GM18873 (cell line): ENCODE data around the gene WWC2.
"Not testable (repeated sequence)": the region's sequence is repeated elsewhere in the genome, so short reads cannot be mapped to it uniquely, and the experiment has no call there.

ENCODE experiments used
- ATAC-seq: cut with Tn5 transposase; IDR thresholded peaks from one replicate; pipeline ENCODE4 v1.9.1; 2021; ENCODE audit warnings: mild to moderate bottlenecking, moderate library complexity, moderate number of reproducible peaks; ENCODE audit not compliant: unreplicated experiment, low FRiP score

Gene WWC2

DNA sequence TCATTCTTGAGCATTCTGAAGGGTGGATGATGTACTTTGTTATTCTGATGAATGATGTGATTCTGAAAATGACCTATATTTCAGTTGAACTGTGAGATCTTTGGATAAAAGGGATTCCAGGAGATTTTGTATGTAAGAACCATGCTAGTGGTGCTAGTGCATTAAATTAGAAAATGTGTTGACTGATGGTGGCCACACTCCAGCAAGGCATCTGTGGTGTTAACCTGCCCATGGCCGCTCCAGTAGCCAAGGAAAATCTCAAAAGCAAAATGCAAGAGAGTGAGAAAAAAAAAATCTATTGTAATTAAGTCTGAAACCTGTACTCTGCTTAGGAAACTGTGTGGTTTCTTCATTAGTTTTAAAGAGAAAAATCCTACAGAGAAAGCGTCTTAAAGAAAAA is 93.5 kb downstream of the WWC2 start:
- ATAC-seq, result no peak

DNA sequence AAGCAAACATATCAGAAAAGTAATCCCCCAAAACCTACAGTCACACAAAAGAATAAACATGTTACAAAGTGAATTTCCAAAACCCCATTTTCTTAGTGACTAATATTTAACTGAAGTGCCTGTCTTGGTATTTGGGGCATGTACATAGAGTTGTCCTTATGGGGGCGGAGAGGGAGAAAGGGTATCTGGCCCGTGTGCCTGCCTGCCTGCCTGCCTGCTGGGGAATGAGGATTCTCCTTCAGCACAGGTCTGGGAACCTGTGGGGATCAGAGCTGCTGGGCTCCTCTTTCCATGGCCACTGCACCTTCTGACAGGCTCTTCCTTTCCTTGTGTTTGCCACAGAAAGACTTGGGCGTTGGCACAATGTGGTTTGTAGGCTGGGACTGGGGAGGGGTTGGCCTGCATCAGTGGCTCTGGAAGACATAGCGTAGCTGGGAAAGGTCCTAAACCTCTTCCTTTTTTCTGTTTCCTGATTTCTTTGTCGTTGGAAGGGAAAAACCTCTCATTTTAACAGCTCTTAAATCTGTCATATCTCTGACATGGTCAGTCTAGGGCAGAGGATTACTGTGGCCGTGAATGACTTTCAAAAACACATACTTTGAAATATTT is 94.8 kb downstream of the WWC2 start:
- ATAC-seq, result not testable (repeated sequence)

DNA sequence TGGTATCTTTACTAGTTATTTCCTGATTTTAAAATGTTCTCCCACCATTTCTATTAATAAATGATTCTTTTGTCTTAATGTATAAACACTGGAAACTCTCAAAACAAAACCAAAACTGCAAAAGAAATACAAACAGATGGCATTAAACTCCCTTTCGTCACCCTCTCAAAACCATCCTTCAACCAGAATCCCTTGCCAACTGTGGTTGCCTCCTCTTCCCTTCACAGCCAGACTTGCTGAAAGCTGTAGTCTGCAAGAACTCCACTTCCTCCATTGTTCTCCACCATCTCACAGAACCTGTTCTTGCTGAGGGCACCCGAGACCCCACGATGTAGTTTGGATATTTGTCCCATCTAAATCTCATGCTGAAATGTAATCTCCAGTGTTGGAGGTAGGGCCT is 96.5 kb downstream of the WWC2 start:
- no peak for ATAC-seq

DNA sequence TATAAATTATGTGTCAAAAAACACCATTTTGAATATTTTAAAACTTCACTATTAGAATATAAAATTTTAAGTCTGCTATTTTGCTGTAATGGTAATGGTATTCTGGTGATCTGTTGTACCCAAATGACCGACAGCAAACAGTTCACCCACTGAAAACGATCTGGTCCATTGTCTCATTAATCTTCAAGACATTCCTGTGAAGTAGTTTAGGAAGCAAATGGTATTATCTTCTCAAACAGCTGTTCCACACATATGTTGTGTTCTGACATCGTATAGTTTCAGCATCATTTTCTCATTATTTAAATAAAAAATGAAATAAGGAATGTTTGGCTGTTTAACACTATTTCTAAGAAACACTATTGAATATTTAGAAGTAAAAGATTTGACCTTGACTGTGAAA is 98.1 kb downstream of the WWC2 start:
- ATAC-seq, result no peak

DNA sequence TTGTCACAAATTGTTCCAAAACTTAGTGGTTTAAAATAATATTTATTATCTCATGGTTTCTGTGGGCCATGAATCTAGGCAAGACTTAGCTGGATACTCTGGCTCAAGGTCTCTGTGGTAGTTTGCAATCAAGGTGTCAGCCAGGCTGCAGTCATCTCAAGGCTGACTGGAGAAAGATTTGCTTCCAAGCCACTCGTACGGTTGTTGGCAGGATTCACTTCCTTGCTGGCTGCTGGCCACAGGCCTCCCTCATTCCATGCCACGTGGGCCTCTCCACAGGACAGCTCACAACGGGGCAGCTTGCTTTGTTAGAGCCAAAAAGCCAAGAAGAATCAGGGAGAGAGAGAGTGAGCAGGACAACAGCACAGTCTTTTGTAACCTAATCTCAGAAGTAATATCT is 101.4 kb downstream of the WWC2 start:
- no peak for ATAC-seq

DNA sequence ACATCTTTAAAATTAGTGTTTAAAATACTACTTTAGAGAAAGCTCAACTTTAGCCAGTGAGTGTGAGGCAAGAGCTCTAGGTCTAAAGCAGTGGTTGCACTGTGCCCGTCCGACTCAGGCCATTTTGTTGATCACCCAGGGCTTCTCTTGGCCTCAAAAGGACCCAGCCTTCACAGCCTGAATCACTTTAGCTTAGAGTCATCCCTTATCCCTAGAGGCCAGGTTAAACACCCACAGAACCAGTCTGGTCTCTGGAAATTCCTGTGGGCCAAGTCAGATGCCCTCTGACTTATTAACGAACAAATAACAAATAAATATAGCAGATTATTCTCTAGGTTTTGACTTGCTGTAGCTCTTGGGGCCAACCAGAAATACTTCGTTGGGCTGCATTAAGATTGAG is 102.3 kb downstream of the WWC2 start:
- ATAC-seq, result no peak

DNA sequence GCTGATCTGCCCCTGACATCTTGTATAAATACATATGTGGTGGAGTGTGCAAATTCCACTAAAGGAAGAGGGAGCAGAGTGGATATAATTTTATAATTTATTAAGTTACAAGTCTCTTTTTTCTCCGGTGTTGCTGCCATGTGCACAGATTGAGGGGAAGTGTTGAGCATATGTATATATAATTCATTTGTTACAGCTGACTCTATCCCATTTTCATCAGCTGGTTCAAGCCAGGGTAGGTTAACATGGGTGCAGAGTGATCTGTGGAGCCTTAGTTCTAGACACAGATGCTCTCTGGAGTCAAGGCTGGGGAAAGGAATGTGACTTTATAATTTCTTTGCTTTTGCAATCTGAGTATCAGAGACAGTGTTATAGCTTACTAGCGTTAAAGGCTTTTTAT is 103.5 kb downstream of the WWC2 start:
- no peak for ATAC-seq

DNA sequence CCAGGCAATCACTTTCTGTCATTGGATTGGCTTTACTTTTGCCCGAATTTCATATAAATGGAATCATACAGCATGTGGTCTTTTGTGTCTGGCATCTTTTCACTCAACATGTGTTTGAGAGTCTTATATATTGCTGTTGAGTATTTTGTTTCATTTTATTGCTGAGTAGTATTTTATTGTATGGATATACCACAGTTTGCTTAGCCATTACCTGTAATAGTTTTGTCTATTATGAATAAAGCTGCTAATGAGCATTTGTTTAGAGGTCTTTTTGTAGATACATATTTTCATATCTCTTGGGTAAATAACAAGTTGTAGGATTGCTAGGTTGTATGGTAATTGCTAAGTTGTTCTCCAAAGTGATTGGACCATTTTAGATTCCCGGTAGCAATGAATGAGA is 105.7 kb downstream of the WWC2 start:
- no peak for ATAC-seq

DNA sequence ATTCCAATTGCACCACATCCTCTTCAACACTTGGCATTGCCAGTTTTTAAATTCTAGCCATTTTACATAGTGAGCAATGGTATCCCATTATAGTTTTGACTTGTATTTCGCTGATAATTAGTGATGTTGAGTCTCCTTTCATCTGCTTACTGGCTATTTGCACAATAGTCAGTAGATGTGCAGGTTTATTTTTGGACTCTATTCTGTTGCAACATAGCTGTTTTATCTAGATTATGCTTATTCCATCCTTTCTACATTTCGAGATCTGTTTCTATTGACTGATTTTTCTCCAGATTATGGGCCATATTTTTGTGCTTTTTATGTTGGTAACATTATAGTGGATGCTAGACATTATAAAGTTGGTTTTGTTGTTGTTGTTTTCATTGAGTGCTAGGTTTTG is 106.1 kb downstream of the WWC2 start:
- ATAC-seq, result no peak

DNA sequence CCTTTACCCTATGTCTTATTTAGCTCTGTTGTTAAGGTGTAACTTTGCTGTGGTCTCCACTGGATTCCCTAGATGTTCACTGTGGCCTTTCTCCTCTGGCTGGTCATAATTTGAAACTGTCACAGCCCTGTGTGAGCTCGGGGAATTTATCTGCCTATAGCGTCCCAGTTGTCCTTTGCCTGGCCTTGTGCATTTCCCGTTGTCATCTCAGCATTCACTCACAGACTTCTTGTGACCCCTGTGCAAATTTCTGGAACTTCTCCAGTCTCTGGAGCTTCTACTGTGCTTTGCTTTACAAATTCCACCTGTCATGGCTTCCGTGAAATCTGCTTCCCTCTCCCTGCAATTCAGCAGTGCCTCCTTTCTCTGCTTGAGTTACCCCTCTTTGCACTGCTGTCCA is 106.7 kb downstream of the WWC2 start:
- ATAC-seq, result no peak

DNA sequence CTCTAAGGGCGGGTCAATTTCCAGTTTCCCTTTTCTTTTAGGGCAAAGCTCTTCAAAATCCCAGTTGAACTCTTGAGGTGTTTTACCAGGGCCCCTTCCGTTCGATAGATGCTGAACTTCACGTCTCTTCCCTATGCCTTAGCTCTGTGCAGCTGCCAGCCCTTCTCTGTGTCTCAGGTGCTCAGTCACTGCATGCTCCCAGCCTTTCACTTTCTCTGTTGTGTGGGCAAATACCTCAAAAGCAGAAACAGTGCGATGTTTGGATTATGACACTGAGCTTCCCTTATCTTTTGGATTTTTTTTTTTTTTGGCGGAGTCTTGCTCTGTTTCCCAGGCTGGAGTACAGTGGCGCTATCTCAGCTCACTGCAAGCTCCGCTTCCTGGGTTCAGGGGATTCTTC is 112.5 kb downstream of the WWC2 start:
- ATAC-seq, result no peak

DNA sequence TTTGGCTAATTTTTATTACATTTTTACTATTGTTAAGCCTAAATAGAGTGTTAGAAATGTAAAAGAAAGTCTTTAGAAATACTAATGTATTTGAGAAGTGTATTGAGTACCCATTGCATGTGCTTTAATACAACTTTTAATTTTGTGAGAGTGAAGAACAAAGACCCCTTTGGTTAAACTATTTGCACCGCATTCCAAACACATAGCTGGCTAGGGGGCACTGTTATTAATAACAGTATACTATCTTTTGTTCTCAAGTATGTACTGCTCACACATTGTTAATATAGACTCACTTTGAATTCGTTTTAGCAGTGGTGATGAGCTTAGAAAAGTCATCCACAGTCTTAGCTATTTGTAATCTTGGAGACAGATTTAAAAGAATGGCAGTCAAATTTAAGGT is 114.9 kb downstream of the WWC2 start:
- no peak for ATAC-seq

DNA sequence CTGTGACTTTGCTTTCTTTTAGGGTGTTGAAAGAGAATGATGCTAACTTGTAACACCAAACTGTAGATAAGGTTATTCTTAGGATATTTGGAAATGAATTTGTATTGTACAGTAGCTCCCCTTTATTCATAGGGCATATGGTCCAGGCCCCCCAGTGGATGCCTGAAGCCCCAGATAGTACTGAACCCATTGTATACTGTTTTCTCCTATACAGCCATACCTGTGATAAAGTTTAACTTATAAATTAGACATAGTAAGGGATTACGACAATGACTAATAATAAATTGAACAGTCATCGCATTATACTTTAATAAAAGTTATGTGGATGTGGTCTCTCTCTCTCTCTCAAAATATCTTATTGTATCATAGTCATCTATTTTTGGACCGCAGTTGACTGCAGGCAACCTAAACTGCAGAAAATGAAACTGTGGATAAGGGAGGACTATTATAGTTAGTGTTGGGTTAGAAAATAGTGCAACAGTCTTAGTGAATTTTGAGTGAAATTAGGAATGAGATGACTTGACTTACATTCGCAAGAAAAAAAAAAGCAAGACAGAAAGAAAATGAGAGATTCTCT is 115.9 kb downstream of the WWC2 start:
- no peak for ATAC-seq

DNA sequence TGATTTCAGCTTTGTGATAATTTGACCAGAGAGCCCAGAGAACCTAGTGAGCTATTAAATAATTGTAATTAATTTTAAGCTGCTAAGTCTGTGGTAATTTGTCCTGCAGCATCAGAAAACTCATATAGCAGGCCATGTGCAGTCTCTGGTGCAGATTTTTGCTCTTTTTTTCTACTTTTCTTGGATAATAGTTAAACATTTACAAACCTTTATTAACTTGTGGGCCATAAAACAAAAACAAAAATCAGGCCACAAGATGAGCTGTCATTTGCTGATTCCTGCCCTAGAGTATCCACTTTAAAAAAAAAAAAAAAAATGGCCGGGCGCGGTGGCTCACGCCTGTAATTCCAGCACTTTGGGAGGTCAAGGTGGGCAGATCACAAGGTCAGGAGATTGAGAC is 121.2 kb downstream of the WWC2 start:
- ATAC-seq, result no peak

DNA sequence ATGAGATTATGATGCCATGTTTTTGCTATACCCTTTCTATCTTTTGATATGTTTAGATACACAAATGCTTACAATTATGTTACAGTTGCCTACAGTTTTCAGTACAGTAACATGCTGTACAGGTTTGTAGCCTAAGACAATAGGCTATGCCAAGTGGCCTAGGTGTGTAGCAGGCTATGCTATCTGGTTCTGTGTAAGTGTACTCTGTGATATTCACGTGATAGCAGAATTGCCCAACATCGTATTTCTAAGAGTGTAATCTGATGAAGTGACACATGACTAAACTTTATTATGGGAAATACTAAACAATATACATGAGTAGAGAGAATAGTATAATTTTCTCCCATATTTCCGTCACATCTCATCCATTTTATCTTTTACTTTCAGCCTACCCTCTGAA is 124.0 kb downstream of the WWC2 start:
- no peak for ATAC-seq

DNA sequence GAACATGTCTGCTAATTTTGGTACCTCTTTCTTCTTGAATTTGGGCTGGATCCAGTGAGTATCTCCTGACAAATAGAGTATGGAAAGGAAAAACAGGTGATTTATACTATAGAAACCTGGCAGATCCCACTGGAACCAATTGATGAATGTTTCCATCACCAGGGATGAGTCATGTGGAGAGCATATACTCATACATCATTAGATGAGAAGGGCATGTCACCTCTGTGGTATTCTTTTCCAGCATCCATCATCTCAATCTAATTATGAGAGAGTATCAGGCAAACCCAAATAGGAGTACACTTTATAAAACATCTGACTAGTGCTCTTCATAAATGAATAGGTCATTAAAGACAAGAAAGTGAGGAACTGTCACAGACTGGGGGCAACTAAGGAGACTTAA is 130.3 kb downstream of the WWC2 start:
- ATAC-seq, result no peak

DNA sequence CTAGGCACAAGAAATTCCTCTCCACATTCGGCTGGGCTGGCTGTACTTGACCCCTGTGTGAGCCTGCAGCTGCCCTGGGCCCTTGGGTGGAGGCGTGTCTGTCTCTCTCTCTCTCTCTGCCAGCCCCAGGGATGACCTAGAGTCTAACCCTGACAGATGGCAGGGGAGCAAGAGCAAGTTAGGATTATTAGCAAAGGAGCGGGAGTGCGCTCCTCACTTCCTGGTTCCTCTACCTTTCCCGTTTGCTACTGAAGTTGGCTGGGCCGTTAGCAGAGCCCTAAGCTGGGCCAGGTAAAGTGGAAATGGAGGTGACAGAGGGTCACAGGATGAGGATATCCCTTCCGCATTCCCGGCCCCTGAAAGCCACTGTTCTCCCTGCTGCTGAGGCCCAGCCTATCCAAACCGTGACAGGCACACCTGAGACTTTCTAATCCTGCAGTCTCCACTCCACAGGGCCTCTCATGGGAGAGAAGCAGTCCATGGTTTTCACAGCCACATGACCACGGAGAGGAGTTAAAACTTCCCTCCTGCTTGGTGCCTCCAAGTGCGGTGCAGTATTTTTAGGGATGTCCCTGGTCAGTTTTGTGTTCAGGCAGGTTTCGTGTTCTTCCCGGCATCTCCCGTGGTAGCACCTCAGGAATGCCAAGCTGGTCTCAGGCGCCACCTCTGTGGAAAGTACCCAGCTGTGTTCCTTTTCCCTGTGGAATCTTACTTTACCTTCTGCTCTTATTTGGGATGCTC is 141.7 kb downstream of the WWC2 start:
- ATAC-seq, result no peak

DNA sequence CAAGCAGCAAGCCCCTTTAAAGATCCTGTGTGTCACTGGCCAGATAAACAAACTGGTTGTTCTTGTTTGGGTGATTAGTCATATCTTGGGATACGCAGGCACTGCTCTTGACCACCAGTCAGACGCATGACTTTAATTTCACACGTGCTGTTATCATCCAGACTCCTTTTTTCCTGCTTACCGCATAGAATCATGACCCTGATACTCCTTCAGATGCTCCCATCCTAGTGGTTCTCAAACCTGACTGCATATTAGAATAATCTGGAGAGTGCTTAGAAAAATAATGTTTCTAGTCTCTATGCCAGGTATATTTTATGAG is 142.2 kb downstream of the WWC2 start:
- ATAC-seq, result no peak

DNA sequence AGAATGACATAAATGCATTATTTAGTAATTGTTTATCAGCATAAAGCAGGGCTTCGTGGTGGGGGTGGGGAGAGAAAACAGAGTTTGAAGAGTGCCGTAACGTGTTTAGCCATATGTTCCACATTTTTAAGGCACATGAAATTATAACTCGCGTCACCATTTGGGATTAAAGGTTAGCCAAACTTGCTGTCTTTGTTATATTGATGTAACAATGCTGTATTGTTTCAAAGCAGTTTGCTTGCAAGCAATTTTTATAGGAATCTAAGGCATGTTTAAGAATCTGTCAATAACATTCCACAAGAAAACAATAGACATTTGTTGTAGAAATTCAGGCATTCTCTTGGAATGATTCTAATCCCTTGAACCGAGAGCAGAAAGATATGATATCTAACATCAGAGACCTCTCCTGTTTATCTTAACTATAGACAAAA is 142.7 kb downstream of the WWC2 start:
- ATAC-seq, result no peak

DNA sequence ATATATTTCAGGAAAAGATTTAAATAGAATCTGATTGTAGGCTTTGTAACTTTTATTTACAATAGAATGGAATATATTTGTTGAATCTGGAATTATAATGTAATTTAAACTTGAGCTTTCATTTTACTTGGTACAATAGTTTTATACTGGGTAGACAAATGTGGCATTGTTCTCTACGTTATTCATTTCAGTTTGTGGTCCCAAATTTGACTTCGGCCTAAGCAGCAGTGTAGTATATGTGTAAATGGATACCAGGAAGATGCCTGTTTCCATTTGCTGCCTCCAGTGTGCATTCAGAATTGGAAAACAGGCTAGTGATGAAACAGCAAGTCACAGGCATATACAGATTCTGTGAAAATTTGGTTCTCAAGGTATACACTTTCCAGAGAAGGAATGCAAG is 143.2 kb downstream of the WWC2 start:
- ATAC-seq, result no peak

DNA sequence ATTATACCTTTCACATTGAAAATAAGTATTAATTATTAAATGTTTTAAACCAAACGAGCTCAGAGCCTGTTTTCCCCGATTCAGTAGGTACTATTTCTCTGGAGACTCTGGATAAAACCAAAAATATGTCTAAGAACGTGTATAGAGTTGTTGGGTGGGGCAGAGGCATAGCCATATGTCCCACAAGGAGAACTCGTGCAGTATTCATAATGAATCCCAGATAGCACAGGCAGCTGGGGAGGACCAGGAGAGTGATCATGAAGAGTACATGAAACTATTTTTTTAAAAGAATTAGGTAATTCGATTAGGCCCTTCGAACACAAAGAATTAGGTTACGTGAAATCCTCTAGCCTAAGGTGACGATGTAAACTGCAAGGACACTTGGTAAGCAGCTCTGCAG is 145.0 kb downstream of the WWC2 start:
- ATAC-seq, result no peak

DNA sequence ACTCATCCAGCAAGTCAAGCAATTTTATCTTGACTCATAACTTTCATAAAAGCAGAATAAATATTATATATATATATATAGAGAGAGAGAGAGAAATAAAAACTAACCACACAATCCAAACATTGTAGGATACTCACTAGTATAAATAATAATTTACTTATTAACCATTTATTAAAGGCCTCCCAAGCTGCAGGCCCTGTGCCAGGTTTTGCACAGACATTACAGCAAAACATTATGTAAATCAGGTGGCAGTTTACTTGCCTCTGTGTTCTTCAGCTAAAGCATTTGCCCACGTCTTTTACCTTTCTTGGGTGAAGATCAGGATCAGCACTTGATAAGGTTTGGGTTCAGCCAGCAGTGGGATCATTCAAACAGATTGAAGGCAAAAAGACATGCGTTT is 145.4 kb downstream of the WWC2 start:
- ATAC-seq, result no peak
